A549 (cell line): ENCODE measurements around the gene HERC2. TPM values are rescaled to one million over a fixed set of nuclear protein-coding genes. Genes with fewer than 3 reads are reported as not detected.
"Not testable (repeated sequence)": the region's sequence is repeated elsewhere in the genome, so short reads cannot be mapped to it uniquely, and the experiment has no call there.

Experiments used
- ATAC-seq, 2 experiments: fragments of 200-7000 bp in 1 of 2; fragments of >200 bp in 1 of 2; cut with Nextera tagmentation in 1 of 2; cut with Tn5 transposase in 1 of 2; 3 replicates each; pipeline versions ENCODE4 v1.8.0 to v1.9.1; 2018 to 2020; ENCODE audit warnings: mild to moderate bottlenecking in 1 of 2, moderate library complexity in 1 of 2
- CTCF ChIA-PET: fragments of 300-600 bp; sonication (Branson Sonifier 250); formaldehyde crosslinking; extraction: SDS; loops from one replicate; lab custom pipeline; 2021; ENCODE audit warnings: antibody characterized with exemption, inconsistent platforms; lab: Yijun Ruan, JAX
- POLR2A ChIA-PET: fragments of 350-600 bp; formaldehyde crosslinking; extraction: SDS; loops from one replicate; lab custom pipeline; 2021; ENCODE audit warnings: antibody characterized with exemption, inconsistent platforms; lab: Yijun Ruan, JAX
- DNase-seq, 2 experiments: peaks; one replicate each; pipeline versions ENCODE4 v3.0.0 to v3.0.0-alpha.2; 2011 to 2016; ENCODE audit warnings: low read depth in 1 of 2, low spot score in 1 of 2
- FAIRE-seq: peaks from 2 replicates; lab custom pipeline; 2011; peaks lifted over from hg19 to GRCh38; lab: Jason Lieb, UNC
- H3K27ac ChIP-seq, 2 experiments: fragments of >200 bp; sonication (Bioruptor Twin); formaldehyde crosslinking; 3 replicates each; pipeline ENCODE4 v1.5.1; 2016 to 2017
- H3K4me1 ChIP-seq: fragments of >200 bp; sonication (Bioruptor Twin); formaldehyde crosslinking; 3 replicates; pipeline ENCODE4 v1.6.1; 2016
- H3K4me2 ChIP-seq: fragments of >200 bp; sonication (Bioruptor Twin); formaldehyde crosslinking; 3 replicates; pipeline ENCODE4 v1.6.1; 2016
- H3K4me3 ChIP-seq: fragments of >200 bp; sonication (Bioruptor Twin); formaldehyde crosslinking; 3 replicates; pipeline ENCODE4 v1.5.1; 2016
- H3K9me3 ChIP-seq: fragments of >200 bp; sonication (Bioruptor Twin); formaldehyde crosslinking; 3 replicates; pipeline ENCODE4 v1.6.1; 2016
- CTCF ChIP-seq: fragments of >200 bp; sonication (Bioruptor Twin); formaldehyde crosslinking; IDR thresholded peaks from 3 replicates; pipeline ENCODE4 v1.5.1; 2016
- E2F6 ChIP-seq: IDR thresholded peaks from 2 replicates; pipeline ENCODE4 v1.6.1; 2012; ENCODE audit warnings: low read depth, borderline replicate concordance
- EHMT2 ChIP-seq: fragments of 200-600 bp; sonication (generic); IDR thresholded peaks from 2 replicates; pipeline ENCODE4 v1.6.1; 2016; ENCODE audit warnings: antibody characterized with exemption, low read depth, mild to moderate bottlenecking, moderate library complexity
- ELK1 ChIP-seq: fragments of 150-350 bp; IDR thresholded peaks from 2 replicates; pipeline ENCODE4 v1.6.1; 2014; ENCODE audit warnings: low read depth, mild to moderate bottlenecking, low read length
- FOSB ChIP-seq: fragments of 250-450 bp; sonication (Bioruptor Pico); IDR thresholded peaks from 2 replicates; pipeline ENCODE4 v1.5.0; 2020; ENCODE audit warnings: mild to moderate bottlenecking, moderate library complexity
- FOXS1 ChIP-seq: fragments of 250-450 bp; sonication (Bioruptor Pico); IDR thresholded peaks from 2 replicates; pipeline ENCODE4 v1.5.0; 2020; ENCODE audit warnings: mild to moderate bottlenecking, moderate library complexity
- HMGXB4 ChIP-seq: fragments of 250-450 bp; sonication (Bioruptor Pico); IDR thresholded peaks from 2 replicates; pipeline ENCODE4 v1.5.0; 2021; ENCODE audit warnings: mild to moderate bottlenecking, moderate library complexity, borderline replicate concordance
- HOXB13 ChIP-seq: fragments of 250-450 bp; sonication (Bioruptor Pico); IDR thresholded peaks from 2 replicates; pipeline ENCODE4 v1.5.0; 2020; ENCODE audit warnings: low read depth, mild to moderate bottlenecking, moderate library complexity
- KDM1A ChIP-seq: fragments of 200-600 bp; sonication (generic); IDR thresholded peaks from 2 replicates; pipeline ENCODE4 v1.6.1; 2016; ENCODE audit warnings: low read depth, mild to moderate bottlenecking
- MAZ ChIP-seq: fragments of 150-350 bp; IDR thresholded peaks from 2 replicates; pipeline ENCODE4 v1.6.1; 2014; ENCODE audit warnings: antibody characterized with exemption, low read depth, low read length, borderline replicate concordance
- POLR2A ChIP-seq: IDR thresholded peaks from 2 replicates; pipeline ENCODE4 v1.6.1; 2012; ENCODE audit warnings: mild to moderate bottlenecking, low read length
- RAD21 ChIP-seq, 2 experiments: fragments of >200 bp in 1 of 2; sonication (Bioruptor Twin) in 1 of 2; formaldehyde crosslinking in 1 of 2; IDR thresholded peaks in 1 of 2; conservative IDR thresholded peaks in 1 of 2; 2 replicates in 1 of 2; 3 replicates in 1 of 2; pipeline ENCODE4 v1.6.1; 2012 to 2018; ENCODE audit warnings: inconsistent platforms in 1 of 2
- SMC3 ChIP-seq: fragments of >200 bp; sonication (Bioruptor Twin); formaldehyde crosslinking; IDR thresholded peaks from 3 replicates; pipeline ENCODE4 v1.6.1; 2018; ENCODE audit warnings: inconsistent platforms
- TP53 ChIP-seq: fragments of 250-450 bp; sonication (Bioruptor Pico); IDR thresholded peaks from 2 replicates; pipeline ENCODE4 v1.5.0; 2021; ENCODE audit warnings: mild to moderate bottlenecking, moderate library complexity
- ZFP36 ChIP-seq: fragments of 450-650 bp; IDR thresholded peaks from 2 replicates; pipeline ENCODE4 v1.6.1; 2014; ENCODE audit warnings: borderline replicate concordance; ENCODE audit not compliant: partially characterized antibody
- WGBS: methylation state at CpG from one replicate; pipeline ENCODE4 v1.1.6; 2017; ENCODE audit errors: missing lambda C conversion rate; 5-methylcytosine and 5-hydroxymethylcytosine counted together
- polyA plus RNA-seq, 4 experiments: library from polyadenylated mRNA; depleted of rRNA in 3 of 4; stranded (reverse); fragments of >200 nt; fragmentation: RNase III in 1 of 4; extraction: RNeasy Plus Mini Kit Qiagen cat#74134 plus additional on column Dnase treatment in 1 of 4; gene quantifications; 2 replicates in 3 of 4; 3 replicates in 1 of 4; pipeline ENCODE4 v1.2.3, GENCODE V29; 2011 to 2017

HERC2 gene
- polyA plus RNA-seq, 2 of the 4 experiments (the other 2 are of a cell fraction), result 31.4 to 32.8 TPM

- no peak overlapping the region for H3K4me2 ChIP-seq
- FAIRE-seq (no peak), ATAC-seq (no peak), DNase-seq (no peak)
- POLR2A ChIA-PET, result no interaction called here
- TF ChIP-seq EHMT2, result no peak
- TF ChIP-seq SMC3, result no peak
- no peak for TF ChIP-seq HOXB13 (CRISPR knock-in tag)
- CTCF ChIA-PET, result interaction anchor here (1.2 to 7.0 kb wide), 8 partner anchors 8 to 103 kb away, joined by 3 to 63 read pairs (median 16); partner anchors contain the start of gene OCA2
- H3K4me1 ChIP-seq, result no peaks in the 10 kb centered on the region
- no peak overlapping the region for H3K4me3 ChIP-seq
- no peaks in the 10 kb centered on the region for H3K9me3 ChIP-seq
- no peak overlapping the region for H3K27ac ChIP-seq
- 87% methylated on average over 10 of the region's 10 CpGs for WGBS
Measured at GRCh38 chr15:28124841-28125240, 197.1 kb downstream of the HERC2 start.

- no peak overlapping the region for H3K4me2 ChIP-seq
- FAIRE-seq, result peak; percentile 67
- ChIA-PET POLR2A (no interaction called here), CTCF (interaction anchor here (0.6 to 7.0 kb wide), 17 partner anchors 9 to 1235 kb away, joined by 3 to 48 read pairs (median 3); partner anchors contain the start of gene OCA2)
- TF ChIP-seq SMC3 (peak; percentile 75), CTCF (peak; percentile 69), RAD21 (conservative IDR thresholded peaks at IDR 0.05 in 1 of 2, IDR thresholded peaks at IDR 0.05 in 1 of 2) (peak; percentile 62 to 68), E2F6 (no peak)
- no peaks in the 10 kb centered on the region for H3K9me3 ChIP-seq
- no peaks in the 10 kb centered on the region for H3K4me1 ChIP-seq
- ATAC-seq, result peak; percentile 95 to 96
- no peak overlapping the region for H3K4me3 ChIP-seq
- no peak overlapping the region for H3K27ac ChIP-seq
- WGBS, result 30% methylated on average over 6 of the region's 6 CpGs
- peak; percentile 81 to 83 for DNase-seq
Measured at GRCh38 chr15:28123408-28124023, 198.5 kb downstream of the HERC2 start.

- H3K4me1 ChIP-seq, result no peaks in the 10 kb centered on the region
- FAIRE-seq (no peak), DNase-seq (no peak), ATAC-seq (no peak)
- H3K9me3 ChIP-seq, result no peaks in the 10 kb centered on the region
- no peak overlapping the region for H3K4me3 ChIP-seq
- 0 out of 2 replicates have a peak, but pooled peaks have one; percentile 8 for TF ChIP-seq POLR2A
- no peak for TF ChIP-seq RAD21 (conservative IDR thresholded peaks at IDR 0.05 in 1 of 2, IDR thresholded peaks at IDR 0.05 in 1 of 2)
- TF ChIP-seq EHMT2, result no peak
- POLR2A ChIA-PET, result no interaction called here
- H3K4me2 ChIP-seq, result no peak overlapping the region
- H3K27ac ChIP-seq, result no peak overlapping the region
- WGBS, result 86% methylated on average over 25 of the region's 28 CpGs
- CTCF ChIA-PET, result interaction anchor here (0.6 to 7.0 kb wide), 7 partner anchors 10 to 1232 kb away, joined by 3 to 48 read pairs (median 11); partner anchors contain the start of gene OCA2
Measured at GRCh38 chr15:28122038-28122949, 199.7 kb downstream of the HERC2 start.

GRCh38 chr15:28121577-28121976 lies 200.4 kb downstream of the HERC2 start:
- H3K27ac ChIP-seq, FAIRE-seq, H3K9me3 ChIP-seq, H3K4me2 ChIP-seq, ATAC-seq, DNase-seq, POLR2A ChIA-PET, H3K4me3 ChIP-seq, H3K4me1 ChIP-seq: not testable (repeated sequence)
- CTCF ChIA-PET, result interaction anchor here (0.6 to 7.0 kb wide), 2 partner anchors 11 to 12 kb away, joined by 3 to 48 read pairs; no protein-coding TSS in a partner anchor
- WGBS, result 85% methylated on average over 5 of the region's 16 CpGs

- Histone ChIP-seq H3K9me3 (no peaks in the 10 kb centered on the region), H3K4me3 (no peak overlapping the region), H3K4me2 (no peak overlapping the region), H3K27ac (no peak overlapping the region), H3K4me1 (no peaks in the 10 kb centered on the region)
- 89% methylated on average over 4 of the region's 4 CpGs for WGBS
- no peak for ATAC-seq
- no peak for DNase-seq
- ChIA-PET POLR2A (no interaction called here), CTCF (interaction anchor here (1.3 to 7.5 kb wide), 2 partner anchors 8 to 1229 kb away, joined by 4 to 63 read pairs; no protein-coding TSS in a partner anchor)
- FAIRE-seq, result no peak
- TF ChIP-seq FOXS1 (no peak), HMGXB4 (no peak), TP53 (CRISPR knock-in tag) (no peak), FOSB (CRISPR knock-in tag) (no peak), KDM1A (no peak), ELK1 (no peak), ZFP36 (no peak), MAZ (no peak)
Measured at GRCh38 chr15:28120359-28120640, 201.7 kb downstream of the HERC2 start.
